GM12891 (cell line): ENCODE results near the gene UQCR11.

Experiments used
- PAX5 ChIP-seq: IDR thresholded peaks from 2 replicates; pipeline ENCODE4 v1.6.1; 2011; ENCODE audit warnings: low read length, moderate library complexity, mild to moderate bottlenecking; ENCODE audit not compliant: insufficient read depth, severe bottlenecking
- POLR2A ChIP-seq: IDR thresholded peaks from 2 replicates; pipeline ENCODE4 v1.6.1; 2011; ENCODE audit warnings: low read depth, low read length, control low read depth
- POLR2AphosphoS5 ChIP-seq: IDR thresholded peaks from 2 replicates; pipeline ENCODE4 v1.6.1; 2011; ENCODE audit warnings: low read depth, low read length, control low read depth
- POU2F2 ChIP-seq: IDR thresholded peaks from 2 replicates; pipeline ENCODE4 v1.6.1; 2011; ENCODE audit warnings: low read depth, mild to moderate bottlenecking, control low read depth, low read length, moderate library complexity
- SPI1 ChIP-seq: IDR thresholded peaks from 2 replicates; pipeline ENCODE4 v1.6.1; 2011; ENCODE audit warnings: low read depth, low read length, control low read depth
- TAF1 ChIP-seq: IDR thresholded peaks from 2 replicates; pipeline ENCODE4 v1.6.1; 2011; ENCODE audit warnings: low read depth, low read length, control low read depth

DNA sequence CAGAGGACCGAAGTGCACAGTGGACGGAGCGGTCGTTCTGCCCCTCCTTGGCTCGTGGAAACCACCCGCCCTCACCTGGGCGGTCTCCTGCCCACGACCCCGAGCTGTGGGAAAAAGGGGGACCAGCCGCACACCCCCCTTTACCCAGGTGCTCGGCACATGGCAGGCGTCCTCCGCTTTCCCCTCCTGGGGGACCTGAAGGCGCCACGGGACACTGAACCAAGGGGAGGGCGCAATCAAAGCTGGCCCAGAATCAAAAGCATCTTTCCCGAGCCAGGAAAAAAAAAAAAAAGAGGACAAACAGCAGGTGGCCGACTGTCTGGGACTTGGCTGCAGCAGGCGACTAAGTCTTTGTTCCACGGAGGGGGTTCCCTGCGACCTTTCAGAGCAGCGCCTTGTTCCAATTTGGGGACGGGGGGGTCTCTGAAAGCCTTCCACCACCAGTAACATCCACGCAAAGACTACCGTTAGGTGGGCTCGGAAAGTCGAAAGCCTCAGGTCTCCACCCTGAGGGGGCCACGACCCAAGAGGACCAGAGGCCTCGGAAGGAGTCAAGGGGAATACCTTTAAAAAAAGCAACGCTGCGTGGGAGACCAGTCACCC, 13.7 kb downstream of the UQCR11 start:
- TF ChIP-seq POLR2A, result no peak; the same call in 1 of the 2 replicates
- TF ChIP-seq TAF1, result no peak
- no peak for TF ChIP-seq PAX5
- no peak for TF ChIP-seq POLR2AphosphoS5
- TF ChIP-seq SPI1, result no peak
- TF ChIP-seq POU2F2, result no peak
